Suppressor macrophage treated with lipopolysaccharide for 4 hours (primary cell): ENCODE data around the gene CTXND1.

Source experiments
- DNase-seq: peaks from one replicate; pipeline ENCODE4 v3.0.0-alpha.2; 2020

The CTXND1 gene

DNA sequence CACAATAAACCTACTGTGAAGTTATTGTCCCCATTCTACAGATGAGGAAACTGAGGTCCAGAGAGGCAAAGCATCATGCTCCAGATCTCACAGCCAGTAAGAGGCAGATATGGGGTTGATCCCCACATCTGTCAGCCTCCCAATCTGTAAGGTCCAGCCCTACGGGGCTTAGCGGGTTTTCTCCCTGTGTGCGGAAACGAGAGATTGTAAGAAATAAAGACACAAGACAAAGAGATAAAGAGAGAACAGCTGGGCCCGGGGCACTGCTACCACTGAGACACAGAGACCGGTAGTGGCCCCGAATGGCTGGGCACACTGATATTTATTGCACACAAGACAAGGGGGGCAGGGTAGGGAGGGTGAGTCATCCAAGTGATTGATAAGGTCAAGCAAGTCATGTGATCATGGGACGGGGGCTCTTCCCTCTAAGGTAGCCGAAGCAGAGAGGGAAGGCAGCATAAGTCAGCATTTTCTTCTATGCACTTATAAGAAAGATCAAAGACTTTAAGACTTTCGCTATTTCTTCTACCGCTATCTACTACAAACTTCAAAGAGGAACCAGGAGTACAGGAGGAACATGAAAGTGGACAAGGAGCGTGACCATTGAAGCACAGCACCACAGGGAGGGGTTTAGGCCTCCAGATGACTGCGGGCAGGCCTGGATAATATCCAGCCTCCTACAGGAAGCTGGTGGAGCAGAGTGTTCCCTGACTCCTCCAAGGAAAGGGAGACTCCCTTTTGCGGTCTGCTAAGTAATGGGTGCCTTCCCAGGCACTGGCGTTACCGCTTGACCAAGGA lies 96.4 kb downstream of the CTXND1 start:
- peak; percentile 45 for DNase-seq

DNA sequence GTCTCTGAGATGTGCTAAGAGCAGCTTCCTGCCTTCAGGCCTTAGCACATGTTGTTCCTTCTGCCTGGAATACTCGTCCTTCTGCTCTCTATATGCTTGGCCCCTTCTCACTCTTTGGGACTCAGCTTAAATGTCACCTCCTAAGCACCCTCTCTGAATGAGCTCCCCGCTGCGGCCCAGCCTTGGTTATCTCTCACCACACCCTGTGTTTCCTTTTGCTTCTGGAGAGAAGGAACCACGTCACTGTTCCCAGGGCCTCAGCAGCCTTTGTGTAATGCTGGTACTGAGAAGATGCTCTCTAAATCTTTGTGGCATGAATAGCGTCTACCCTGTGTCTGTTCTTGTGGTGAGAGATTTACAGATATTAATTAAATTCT lies 97.0 kb downstream of the CTXND1 start:
- peak; percentile 36 for DNase-seq

- no peak for DNase-seq
These were observed 97.7 kb downstream of the CTXND1 start for GRCh38 chr15:80154336-80154735.

DNA sequence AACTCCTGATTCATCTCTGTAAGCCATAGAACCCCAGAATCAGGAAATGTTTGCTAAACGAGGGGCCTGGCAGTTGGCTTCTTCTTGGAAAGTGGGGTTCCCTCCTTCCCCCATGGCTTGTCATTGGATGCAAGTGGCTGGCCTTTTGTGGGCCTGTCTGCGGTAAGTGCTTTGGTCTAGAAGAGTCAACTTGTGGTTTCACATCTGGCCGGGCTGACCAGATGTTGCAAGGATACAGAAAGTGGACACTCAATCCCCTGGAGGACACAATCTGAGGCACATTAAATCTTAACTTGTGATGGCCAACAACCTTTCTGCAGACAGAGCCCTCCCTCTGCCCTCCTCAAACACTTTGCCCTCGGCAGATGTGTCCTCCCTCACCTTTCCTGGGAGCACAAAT lies 98.1 kb downstream of the CTXND1 start:
- DNase-seq, result peak; percentile 50

DNA sequence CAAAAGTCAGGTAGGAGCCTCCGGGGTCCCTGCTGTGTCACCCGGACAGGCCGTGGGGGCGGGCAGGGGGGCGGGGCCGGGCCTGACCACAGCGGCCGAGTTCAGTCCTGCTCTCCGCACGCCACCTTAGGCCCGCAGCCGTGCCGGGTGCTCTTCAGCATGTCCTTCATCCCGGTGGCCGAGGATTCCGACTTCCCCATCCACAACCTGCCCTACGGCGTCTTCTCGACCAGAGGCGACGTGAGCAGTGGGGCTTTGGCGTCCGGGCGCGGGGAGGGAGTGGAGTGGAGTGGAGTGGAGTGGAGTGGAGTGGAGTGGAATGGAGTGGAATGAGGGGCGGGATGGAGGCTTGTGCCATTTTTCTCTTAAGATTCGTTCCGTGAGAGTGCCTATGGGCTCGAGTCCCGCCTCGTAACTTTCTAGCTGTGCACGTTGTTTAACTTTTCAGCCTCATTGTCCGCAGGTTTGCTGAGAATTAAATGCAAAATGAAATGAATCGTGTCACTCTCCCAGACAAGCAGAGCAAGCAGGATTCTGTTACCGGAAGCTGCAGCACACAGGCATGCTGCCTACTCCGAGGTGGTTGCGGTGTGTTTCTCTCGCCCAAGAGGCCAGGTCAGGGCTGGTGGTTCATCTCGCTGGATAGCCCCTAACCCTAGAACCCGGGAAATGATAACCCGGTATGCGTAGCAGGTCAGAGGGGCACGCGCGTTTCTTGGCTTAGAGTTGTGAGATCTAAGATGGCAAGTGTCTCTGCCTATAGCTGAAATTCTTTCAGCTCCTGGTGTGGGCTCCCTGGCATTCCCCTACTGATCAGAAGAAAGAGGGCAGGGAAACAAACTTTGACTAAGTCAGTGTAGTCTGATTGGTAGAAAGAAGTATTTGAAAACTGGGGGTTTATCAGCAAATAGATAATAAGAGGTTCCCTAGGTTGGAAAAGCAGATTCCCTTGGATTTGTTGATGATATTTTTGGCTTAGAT lies 98.8 kb downstream of the CTXND1 start, which contains the start of gene FAH:
Gene FAH, plus strand, starts transcription at position 104 of the 981 bp plus-strand sequence. Its CDS starts 56 bp downstream, at position 160.
- DNase-seq, result no peak

GRCh38 chr15:80152180-80152895 lies 99.7 kb downstream of the CTXND1 start:
- DNase-seq, result peak; percentile 88

DNA sequence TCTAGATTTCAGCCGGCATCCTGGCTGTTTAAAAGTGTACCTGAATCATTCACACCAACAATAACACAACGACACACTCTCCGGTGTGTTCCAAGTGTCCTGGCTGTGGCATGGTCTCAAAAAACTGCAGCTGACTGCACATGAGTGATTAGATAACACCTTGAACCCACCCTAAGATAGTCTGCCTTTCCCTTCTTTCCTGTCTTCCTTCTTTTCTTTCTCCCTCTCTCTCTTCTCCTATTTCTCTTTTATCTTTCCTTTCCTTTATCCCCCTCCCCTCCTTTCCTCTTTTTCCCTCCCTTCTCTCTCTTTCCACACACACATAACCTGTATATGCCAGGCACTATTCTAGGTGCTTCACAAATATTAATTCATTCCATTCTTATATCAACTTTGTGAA lies 100.4 kb downstream of the CTXND1 start:
- no peak for DNase-seq

DNA sequence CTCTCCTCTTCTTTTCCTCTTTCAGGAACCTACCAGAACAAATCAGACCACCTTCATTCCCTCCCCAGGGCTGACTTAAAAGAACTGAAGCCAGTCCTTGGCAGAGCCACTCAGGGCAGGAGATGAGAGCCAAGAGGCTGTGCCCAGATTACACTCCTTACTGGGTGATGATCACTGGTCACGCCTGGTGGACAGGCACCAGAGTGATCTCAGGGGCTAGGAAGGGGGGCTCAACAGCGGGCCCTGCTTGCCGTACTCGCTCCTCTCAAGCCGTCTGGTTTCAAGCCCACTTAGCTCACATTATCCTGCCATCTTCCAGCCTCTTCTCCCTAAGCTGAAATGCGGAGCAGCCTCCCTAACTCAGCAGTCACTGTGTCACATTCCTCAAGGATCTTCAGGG lies 100.9 kb downstream of the CTXND1 start:
- no peak for DNase-seq
